NCI-H187 (cell line): Measurements from ENCODE around the gene TNS1.

Experiments used
- DNase-seq, 2 experiments: peaks; one replicate each; lab custom pipeline; 2025; lab: John Stamatoyannopoulos, UW

The TNS1 gene

DNA sequence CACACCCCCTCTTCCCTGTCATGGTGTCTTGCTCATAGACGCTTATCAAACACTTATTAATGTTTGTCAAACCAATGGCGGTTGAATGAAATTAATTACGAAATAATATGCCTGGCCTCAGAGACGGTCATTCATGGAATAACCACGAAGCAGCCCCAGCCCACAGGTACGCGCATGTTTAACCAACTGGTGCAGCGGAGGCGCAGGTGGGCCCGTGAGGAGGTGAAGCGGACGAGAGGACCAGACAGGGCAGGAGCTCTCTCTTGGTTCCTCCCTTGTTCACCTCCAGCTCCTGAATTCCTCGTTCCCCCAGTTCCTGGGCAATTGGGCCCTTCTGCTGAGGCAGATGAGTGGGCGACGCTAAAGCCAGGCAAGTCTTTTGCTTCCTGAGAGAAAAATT is 169.8 kb downstream of the TNS1 start:
- no peak for DNase-seq

DNA sequence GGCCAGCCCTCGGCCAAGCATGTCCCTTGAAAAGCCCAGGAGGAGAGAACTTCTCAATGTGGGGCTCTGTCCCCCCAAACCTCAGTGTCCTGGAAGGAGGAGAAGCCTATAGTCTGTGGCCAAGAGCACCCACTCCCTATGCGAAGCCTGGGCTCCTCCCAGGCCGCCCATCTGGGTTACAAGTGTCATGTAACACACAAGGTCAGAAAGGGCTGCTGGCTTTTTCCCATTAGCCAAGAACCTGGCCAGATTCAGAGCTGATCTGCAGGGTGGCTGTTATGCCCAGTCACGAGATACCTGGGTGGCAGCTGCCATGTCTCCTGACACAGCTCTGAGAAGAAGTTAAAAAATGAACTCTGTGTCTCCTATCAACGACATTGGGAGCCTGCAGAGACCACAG is 170.7 kb downstream of the TNS1 start:
- no peak for DNase-seq

DNA sequence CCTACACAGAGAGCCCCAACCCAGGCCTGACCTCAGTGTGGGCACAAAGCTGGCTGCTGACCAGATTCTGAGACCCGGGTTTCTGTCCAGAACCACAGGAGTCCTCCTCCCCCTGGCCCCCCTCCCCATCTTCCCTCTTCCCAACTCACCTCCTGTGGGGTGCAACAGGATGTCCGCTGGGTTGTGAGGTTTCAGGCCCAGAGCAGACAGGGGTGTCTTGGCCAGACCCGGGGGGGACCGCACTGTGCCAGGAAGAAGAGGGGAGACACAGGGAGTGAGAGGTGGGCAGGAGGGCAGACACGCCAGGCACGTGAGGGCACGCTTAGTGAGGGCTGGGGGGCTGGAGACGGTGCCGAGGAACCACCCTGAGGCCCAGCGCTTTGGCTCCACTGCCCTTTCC is 171.5 kb downstream of the TNS1 start:
- DNase-seq: no peak

DNA sequence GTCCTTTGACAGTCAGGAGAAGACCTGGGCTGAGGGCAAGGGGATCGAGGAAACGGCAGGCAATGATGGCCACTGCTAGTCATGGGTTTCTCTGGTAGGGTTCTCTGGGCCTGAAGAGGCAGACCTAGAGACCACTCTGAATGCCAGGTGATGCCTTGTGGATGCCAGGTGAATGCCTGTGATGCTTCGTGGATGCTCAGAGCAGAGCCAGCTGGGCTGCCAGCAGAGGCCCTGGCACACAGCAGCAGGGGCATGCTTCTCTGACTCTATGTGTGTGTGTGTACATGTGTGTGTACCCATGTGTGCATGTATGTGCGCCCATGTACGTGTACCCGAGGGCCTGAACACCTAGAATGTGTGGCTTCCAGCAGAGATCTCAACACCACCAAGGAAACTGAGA is 172.0 kb downstream of the TNS1 start:
- DNase-seq: no peak

DNA sequence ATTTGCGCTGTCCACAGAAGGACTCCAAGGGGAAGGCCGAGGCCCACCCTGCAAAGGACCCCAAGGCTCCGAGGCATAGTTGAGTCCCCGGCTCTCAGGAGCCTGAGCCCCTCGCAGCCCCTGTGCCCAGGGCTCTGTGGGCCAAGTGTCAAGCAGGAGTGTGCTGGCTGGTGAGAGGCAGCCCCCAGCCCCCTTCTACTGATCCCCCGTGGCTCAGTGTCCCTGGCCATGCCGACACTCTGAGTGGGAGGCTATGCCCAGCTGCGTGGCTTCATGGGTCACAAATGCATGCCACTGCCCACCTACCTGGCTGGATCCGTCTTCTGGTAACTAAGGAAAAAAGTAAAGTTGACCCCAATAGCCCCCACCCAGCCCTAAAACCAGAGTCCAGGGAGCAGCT is 172.7 kb downstream of the TNS1 start:
- DNase-seq: no peak

DNA sequence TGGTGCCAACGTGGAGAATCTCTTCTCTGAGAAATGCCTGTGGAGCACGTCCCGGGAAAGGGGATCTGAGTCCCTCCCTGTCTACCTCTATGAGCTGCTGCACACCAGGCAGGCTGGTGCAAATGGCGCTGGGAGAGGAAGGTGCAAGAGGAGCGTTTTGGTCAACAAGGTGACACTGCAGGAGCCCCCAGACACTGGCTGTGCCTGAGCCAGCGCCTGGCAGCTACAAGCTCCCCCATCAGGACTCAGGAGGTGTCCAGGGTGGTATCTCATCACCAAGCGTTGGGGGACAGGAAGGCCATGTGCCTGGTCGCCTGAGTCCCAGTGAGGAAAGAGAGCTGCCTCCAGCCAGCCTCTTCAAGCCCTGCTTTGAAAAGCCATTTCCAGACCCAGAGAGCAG is 173.4 kb downstream of the TNS1 start:
- DNase-seq: no peak

DNA sequence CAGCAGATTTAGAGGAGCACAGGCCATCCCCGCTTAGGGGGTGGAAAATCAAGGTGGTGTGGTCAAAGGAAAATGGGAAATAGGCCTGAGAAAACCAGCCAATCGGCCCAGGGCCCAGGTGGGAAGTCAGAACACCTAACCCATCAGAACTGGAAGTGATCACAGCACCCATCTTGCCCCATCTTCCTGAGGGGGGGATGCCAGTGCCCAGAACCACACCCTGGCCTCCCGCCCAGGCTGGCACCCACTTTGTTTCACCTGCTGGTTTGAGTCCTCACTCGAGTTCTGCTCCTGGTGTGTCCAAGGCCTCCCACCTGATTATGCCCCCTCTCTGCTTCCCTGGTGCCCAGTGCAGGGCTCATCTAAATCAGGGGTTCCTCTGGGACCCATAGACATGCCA is 174.5 kb downstream of the TNS1 start:
- no peak for DNase-seq

DNA sequence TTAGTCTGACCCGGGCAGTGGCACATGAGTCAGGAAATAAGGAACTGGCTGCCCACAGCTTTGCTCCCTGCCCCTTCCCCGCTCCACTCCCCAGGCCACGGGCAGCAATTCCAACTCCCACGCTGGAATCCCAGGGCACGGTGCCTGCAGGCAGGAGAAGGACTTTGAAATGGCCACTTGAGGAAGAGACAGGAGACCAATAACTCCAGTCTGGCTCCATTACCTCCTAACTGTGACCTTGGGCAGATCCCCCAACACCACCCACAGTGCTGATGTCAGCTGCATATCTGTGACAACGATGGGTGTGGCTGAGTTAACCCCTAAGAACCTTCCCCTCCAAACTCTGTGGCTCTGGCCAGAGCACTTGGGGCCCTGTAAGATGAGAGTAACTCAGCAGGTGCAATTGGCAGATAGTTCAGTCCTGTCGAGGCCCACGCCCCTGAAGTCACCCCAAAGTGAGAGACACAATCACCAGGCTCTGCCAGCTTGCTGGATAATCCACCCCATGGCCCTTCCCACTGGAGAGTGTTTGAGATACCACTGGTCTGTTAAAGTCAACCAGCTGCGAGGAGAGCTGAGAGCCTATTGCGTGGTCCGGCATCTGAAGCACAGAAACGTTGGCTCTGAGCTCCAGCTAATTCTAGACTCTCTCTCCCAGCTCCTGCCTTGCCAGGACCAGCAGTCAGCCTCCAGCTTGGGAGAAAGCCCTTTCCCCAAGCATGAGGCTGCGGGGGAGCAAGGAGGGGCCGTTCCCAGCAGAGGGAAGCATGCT is 175.2 kb downstream of the TNS1 start:
- DNase-seq: no peak

DNA sequence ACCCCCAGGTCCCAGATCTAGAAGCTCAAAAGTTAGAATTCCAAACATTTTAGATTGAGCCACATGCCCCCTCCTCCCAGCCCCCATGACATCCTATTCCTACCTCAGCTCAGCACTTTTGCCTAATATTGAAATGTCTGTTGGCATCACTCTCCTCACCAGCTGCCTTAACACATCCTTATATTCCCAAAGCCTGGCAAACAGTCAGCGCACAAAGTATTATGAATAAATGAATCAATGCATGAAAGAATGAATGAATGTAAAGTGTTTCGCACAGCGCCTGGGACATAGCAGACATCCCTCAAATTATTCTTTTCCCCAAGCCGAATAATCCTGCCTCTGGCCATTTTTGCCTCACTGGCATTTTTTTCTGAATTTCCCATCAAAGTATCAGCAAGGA is 175.8 kb downstream of the TNS1 start:
- no peak for DNase-seq

DNA sequence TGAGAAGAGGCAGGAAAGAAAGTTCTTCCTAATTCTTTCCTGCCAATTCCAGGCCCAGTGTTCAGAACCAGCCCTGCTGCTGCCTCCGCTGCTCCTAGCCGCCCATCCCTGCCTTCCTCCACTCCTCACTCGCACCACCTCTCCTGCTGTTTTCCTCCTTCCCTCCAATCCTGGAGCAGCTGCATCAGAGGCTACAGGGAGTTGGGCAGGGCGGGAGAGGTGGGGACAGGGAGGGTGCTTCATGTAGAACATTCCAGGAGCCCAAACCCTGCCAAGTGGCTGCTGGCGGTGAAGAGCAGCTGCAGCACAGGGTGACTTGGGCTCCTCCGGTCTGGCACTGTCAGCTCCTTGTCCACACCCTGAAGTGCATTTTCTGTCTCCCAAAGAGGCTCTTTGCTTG is 176.3 kb downstream of the TNS1 start:
- DNase-seq: no peak

DNA sequence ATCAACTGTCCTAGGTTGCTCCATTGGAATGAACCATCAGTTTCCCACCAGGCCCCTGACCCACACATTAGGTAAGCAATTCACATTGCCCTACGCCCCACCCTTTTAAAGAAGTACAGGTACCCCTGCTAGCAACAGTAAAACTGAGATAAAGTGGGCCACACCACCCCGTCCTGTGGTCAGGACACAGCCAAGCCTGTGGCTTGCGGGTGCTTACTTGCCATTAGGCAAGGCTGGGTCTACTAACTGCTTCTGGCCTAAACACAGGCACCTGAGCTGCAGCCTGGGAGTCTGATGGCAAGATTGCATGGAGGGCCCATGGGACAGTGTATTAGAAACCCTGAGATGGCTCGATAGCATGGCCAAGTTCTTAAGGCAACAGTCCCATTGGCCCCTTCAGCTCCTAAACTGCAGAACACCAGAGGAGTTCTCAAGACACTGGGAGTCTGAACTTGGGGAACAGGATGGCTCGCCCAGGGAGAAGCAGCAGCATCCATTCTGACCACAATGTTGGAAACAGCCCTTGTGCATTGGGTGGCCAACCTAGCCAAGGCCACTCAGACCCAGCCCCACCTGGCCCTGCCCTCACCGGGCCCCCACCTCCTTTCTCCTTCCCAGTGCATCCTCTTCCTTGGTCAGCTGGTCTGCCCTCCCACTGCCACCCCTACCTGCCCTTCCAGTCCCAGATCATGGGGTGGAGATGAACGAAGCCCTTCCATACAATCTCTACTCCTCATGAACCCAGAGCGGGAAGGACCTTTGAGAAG is 177.1 kb downstream of the TNS1 start:
- DNase-seq: no peak

DNA sequence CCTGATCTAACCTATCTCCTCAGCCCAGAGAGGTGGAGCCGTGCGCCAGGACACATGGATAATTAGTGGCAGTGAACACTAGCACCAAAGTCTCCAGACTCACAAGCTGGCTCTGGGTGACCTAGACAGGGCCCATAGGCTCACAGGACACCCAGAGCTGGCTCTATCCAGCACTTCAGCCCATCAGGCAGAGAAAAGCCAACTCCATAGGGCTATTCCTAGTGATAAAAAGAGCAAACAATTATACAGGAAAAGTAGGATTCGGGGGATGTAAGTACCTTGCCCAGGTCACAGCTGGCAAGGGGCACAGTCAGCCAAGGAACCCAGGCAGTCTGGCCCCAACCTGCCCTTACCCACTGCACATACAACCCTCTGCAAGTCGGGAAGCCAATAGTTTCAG is 178.6 kb downstream of the TNS1 start:
- DNase-seq: no peak

DNA sequence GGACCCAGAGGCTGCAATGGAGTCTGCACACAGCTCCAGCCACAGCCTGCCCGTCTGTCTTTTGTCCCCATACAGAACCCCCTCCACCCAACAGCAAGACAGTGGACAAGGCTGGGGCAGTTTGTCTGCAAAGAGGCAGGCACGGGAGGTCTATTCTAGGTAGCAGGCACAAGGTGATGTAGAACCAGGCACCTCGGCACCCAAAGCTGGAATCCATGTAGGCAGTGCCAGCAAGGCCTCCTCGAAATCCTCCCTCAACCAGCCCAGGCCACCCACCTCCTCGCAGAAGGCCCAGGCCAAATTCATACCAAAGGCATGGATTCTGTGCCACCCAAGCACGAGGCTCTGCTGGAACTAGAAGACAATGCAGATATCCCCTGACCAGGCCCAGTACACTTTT is 179.2 kb downstream of the TNS1 start:
- DNase-seq: no peak

DNA sequence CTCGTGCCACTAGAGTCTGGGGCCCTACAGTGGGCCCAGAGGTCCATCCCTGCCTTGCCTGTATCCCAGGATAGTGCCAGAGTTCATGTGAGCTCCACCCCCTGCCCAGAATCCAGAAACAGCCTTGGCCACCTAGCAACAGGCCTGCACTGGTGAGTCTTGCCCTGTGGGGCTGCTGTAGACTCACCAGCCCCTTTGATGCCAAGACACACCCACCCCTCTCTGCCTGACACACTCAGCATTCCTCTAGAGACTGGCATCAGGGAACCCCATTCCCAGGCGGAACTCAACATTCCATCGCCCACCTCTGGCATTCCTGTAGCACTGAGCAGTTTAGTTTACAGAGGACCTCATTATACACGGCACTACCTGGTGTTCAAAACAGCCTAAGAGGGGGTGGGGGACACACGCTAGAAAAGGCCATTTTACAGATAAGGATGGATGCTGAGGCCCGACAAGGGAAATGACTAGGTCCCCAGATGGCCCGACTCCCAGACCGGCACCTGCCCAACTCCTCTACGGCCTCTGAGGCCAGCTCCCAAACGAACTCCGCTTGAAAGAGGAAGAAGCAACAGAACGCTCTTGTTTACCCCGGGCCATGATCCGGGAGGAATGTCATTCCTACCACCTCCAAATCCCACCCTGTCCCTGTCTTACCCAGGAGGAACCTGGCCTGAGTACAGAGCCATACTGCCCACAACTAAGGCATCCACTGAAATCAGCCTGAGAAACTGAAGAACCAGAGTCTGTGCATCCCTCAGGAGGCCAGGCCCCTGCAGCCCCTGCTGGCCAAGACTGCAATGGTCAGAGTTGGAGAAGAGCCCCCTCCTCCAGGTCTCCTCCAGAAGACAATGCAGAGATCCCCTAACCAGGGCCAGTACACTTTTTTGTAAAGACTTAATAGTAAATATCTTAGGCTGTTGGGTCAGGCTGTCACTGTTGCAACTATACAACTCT is 180.2 kb downstream of the TNS1 start:
- no peak for DNase-seq

DNA sequence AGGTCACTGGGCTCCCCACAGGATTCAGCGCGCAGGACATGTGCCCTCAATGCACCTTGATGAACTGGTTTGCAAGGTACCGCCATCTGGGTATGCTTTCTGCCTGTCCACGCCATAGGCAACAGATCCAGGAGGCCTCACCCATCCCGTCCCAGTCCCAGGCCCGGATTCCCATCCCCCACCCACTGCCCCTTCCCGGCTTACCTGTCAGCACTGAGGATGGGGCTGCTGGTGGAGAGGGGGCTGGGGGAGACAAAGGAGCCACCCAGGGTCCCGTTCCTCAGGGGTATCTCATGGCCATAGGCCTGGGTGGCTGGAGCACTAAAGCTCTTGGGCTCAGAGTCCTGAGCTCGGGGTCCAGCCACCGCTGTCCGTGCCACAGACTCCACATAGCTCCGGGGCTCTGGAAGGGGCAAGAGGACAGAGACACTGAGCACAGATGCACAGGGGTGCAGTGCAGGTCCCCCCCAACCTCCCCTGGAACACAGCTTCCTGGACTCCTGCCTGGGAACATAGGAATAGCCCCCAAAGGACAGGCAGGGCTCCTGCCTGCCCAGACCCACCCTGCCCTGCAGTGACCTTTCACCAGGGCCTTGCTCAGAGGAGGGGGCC is 181.2 kb downstream of the TNS1 start:
- no peak for DNase-seq

DNA sequence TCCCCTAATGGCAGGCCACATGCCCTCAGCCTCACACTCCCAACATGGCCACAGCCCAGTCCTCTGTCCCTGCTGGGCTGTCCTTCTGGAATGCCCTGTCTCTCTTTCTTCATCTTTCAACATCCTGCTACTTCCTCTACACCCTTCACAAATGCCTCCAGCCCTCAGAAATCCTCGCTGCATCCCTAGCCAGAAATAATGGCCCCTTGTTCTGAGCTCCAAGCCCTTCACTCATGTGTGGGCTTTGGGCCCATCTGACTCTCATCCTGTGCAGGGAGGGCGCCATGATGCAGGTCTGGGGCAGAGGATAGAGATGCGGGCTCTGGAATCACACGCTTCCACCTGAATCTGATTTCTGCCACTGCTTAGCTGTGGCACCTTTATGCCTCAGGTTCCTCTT is 181.9 kb downstream of the TNS1 start:
- no peak for DNase-seq

DNA sequence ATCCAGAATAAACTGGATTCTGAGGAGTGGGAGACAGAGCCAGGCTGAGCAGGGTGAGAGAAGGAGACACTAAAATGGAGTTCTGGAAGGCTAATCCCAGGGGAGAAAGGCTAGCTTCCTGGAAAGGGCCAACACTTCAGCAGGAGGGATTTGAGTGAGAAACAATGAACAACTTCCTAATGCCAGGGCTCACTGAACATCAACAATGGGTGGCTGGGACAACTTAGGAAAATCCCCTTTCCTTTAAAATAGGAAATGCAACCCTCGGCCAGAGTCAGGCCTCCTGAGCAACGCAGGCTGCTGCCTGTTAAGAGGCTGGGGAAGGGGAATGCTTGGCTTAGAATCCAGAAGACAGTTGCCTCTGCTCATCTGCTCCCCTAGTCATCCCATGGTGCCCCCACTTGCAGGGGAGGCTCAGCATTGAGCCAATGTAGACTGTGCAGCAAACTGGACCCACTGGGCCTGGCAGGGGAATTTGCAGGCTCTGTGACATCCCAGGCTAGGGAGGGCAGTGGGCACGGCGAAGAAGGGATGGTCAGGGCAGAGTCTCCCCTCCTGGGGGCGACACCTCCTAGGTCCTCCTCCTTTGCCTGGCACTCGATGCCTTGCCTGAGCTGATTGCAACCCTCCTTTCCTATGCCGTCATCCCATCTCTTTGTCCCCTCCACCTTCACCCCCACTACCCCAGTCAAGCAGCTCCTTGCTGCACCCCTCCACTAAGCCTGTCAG is 182.5 kb downstream of the TNS1 start:
- no peak for DNase-seq

DNA sequence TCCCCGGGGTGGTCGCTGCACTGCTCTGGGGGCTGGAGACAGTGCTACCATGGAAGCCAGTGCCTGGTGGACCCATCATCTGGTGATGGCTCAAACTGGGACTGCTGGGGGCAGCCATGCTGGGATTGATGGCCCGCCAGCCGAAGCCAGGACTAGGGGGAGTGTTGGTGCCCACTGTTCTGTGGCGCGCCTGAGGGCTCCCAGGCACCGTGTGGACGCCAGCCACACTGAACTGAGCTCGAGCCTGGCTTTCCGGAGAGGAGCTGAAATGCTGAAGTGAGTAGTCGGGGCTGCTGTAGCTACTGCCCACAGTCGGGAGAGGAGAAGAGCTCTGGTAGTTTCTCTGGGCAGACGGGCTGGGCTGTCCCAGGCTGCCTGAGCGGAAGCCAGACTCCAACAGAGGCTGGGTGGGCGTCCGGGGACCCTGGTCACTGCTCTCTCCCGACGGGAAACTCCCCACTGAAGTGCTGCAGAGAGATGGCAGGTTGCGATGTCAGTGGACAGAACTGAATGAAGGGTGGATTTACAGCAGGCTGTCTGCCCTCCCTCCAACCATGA is 184.4 kb downstream of the TNS1 start:
- DNase-seq: no peak

DNA sequence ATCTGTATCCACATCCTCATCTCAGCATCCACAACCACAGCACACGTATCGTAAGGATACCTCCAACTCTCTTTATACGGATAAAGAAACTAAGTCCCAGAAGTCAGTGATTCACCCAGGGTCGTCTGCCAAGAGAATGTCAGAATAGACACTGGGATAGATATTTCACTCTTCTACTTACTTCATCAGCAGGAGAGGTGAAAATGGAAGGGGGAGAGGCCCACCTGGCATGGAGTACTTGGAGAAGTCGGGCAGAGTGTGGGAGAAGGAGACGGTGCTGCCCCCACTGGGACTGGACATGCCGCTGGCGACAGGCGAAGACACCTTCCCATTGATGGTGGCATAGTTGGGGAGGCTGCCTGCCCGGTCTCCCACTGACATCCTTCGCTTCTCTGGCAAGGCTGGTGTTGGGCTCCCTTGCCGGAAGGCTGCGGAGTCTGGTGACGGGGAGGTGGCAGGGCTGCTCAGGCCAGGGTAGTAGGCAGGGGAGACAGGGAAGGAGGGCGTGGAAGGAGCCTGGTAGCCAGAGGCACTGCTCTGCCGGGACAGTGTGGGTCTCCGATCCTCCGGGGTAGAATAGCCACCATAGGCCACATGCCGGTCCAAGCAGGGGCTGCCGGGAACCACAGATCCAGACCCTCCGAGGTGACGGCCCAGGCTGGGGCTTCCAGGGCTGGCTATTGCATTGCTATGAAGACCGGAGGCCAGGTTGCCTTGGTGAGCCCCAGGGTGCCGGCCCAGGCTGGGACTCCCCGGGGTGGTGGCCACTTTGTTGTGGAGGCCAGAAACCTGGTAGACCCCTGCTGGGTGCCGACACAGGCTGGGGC is 185.1 kb downstream of the TNS1 start:
- DNase-seq: no peak

DNA sequence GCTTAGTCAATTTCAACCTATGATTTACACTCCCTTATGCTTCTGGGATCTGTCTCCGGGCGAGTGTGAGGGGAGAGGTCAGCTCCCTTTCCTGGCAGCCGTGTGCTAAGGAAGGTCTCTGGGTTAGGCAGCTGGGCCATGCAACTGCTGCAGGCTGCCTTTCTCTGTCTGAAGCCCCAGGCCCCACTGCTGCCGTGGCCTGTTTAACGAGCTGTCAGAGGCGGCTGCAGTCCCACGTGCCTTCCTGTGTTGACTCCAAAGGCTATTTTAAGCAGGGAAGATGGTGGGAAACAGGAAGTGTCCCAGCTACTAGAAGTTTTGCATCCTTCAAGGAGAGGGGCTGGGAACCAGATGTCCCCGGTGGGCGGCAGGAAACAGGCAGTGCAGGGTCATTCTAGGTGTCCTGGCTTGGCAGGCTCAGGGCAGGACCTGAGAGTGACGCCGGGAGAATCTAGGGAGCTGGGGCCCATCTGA is 186.4 kb downstream of the TNS1 start:
- no peak for DNase-seq
